Neuronal stem cell (in vitro differentiated cells): Measurements from ENCODE around the gene MINK1.

Source experiments
- DNase-seq: peaks from one replicate; pipeline ENCODE4 v3.0.0-alpha.2; 2013; ENCODE audit warnings: low spot score
- H2AFZ ChIP-seq: one replicate; pipeline ENCODE4 v1.6.1; 2013; ENCODE audit warnings: mild to moderate bottlenecking, low read length, inconsistent platforms
- H2AK5ac ChIP-seq: 2 replicates; pipeline ENCODE4 v1.6.1; 2013; ENCODE audit warnings: low read depth, mild to moderate bottlenecking, inconsistent platforms, low read length, moderate library complexity, mixed read lengths
- H2BK120ac ChIP-seq: 2 replicates; pipeline ENCODE4 v1.6.1; 2013; ENCODE audit warnings: low read depth, mild to moderate bottlenecking, inconsistent platforms, low read length, moderate library complexity, mixed read lengths
- H2BK12ac ChIP-seq: one replicate; pipeline ENCODE4 v1.6.1; 2013; ENCODE audit warnings: low read length, inconsistent platforms
- H2BK15ac ChIP-seq: 2 replicates; pipeline ENCODE4 v1.6.1; 2013; ENCODE audit warnings: mild to moderate bottlenecking, low read length, inconsistent platforms, mixed read lengths
- H2BK5ac ChIP-seq: one replicate; pipeline ENCODE4 v1.6.1; 2013; ENCODE audit warnings: inconsistent platforms, mild to moderate bottlenecking, low read length, moderate library complexity
- H3K14ac ChIP-seq: one replicate; pipeline ENCODE4 v1.6.1; 2013; ENCODE audit warnings: low read length, inconsistent platforms
- H3K18ac ChIP-seq: 2 replicates; pipeline ENCODE4 v1.6.1; 2013; ENCODE audit warnings: low read length, inconsistent platforms
- H3K23ac ChIP-seq: 2 replicates; pipeline ENCODE4 v1.6.1; 2013; ENCODE audit warnings: low read depth, mild to moderate bottlenecking, mixed read lengths, low read length, inconsistent platforms; ENCODE audit not compliant: poor library complexity
- H3K27ac ChIP-seq: replicated peaks from 3 replicates; pipeline ENCODE4 v1.5.1; 2013; ENCODE audit warnings: low read length, inconsistent platforms
- H3K27me3 ChIP-seq, 3 experiments: 2 replicates each; pipeline ENCODE4 v1.6.1; 2013; ENCODE audit warnings: low read length in 3 of 3, mild to moderate bottlenecking in 2 of 3, inconsistent platforms in 1 of 3, low read depth in 1 of 3, mixed read lengths in 1 of 3, moderate library complexity in 1 of 3; ENCODE audit not compliant: control insufficient read depth in 3 of 3, insufficient read depth in 3 of 3
- H3K36me3 ChIP-seq, 2 donors: replicated peaks in 1 of 2; 2 replicates each; pipeline ENCODE4 v1.6.1; 2013; ENCODE audit warnings: low read length in 2 of 2; ENCODE audit not compliant: control insufficient read depth in 2 of 2, insufficient read depth in 2 of 2
- H3K4ac ChIP-seq: 2 replicates; pipeline ENCODE4 v1.6.1; 2013; ENCODE audit warnings: inconsistent platforms, mild to moderate bottlenecking, low read length, moderate library complexity
- H3K4me1 ChIP-seq, 2 donors: 1 replicate in 1 of 2; 2 replicates in 1 of 2; pipeline ENCODE4 v1.6.1; 2013; ENCODE audit warnings: low read length in 2 of 2, low read depth in 1 of 2; ENCODE audit not compliant: control insufficient read depth in 2 of 2, insufficient read depth in 1 of 2
- H3K4me2 ChIP-seq: one replicate; pipeline ENCODE4 v1.6.1; 2013; ENCODE audit warnings: mild to moderate bottlenecking, low read length, inconsistent platforms; ENCODE audit not compliant: insufficient read depth, poor library complexity, severe bottlenecking
- H3K4me3 ChIP-seq, 2 donors: 2 replicates each; pipeline ENCODE4 v1.5.1; 2013; ENCODE audit warnings: low read length in 2 of 2, mild to moderate bottlenecking in 2 of 2, inconsistent platforms in 1 of 2, moderate library complexity in 1 of 2
- H3K79me1 ChIP-seq: one replicate; pipeline ENCODE4 v1.6.1; 2013; ENCODE audit warnings: low read depth, mild to moderate bottlenecking, inconsistent platforms, low read length, moderate library complexity
- H3K9ac ChIP-seq: one replicate; pipeline ENCODE4 v1.6.1; 2013; ENCODE audit warnings: mild to moderate bottlenecking, low read depth, low read length, inconsistent platforms; ENCODE audit not compliant: poor library complexity
- H3K9me3 ChIP-seq, 2 donors: replicated peaks in 1 of 2; 2 replicates each; pipeline versions ENCODE3 to v1.6.1; 2013; ENCODE audit warnings: low read length in 2 of 2, mild to moderate bottlenecking in 2 of 2, inconsistent platforms in 1 of 2, low read depth in 1 of 2, mixed read lengths in 1 of 2, moderate library complexity in 1 of 2; ENCODE audit not compliant: control insufficient read depth in 2 of 2, insufficient read depth in 1 of 2
- H4K8ac ChIP-seq: one replicate; pipeline ENCODE4 v1.6.1; 2013; ENCODE audit warnings: low read depth, mild to moderate bottlenecking, inconsistent platforms, low read length, moderate library complexity
- H4K91ac ChIP-seq: one replicate; pipeline ENCODE4 v1.6.1; 2013; ENCODE audit warnings: low read length, low read depth, mild to moderate bottlenecking, inconsistent platforms; ENCODE audit not compliant: poor library complexity
- WGBS, 2 donors: extraction: QIAGEN DNeasy Blood & Tissue Kit; methylation state at CpG; one replicate each; pipeline ENCODE4 v1.1.7; 2013; ENCODE audit warnings: missing lambda C conversion rate in 2 of 2, mixed read lengths in 1 of 2; ENCODE audit not compliant: insufficient read length in 2 of 2, insufficient replicate concordance in 1 of 2; ENCODE audit errors: extremely low coverage in 2 of 2; 5-methylcytosine and 5-hydroxymethylcytosine counted together

The MINK1 gene

GRCh38 chr17:4800462-4801196, 32.5 kb upstream of the MINK1 start:
- DNase-seq: no peak
- no peak overlapping the region for H3K9ac ChIP-seq
- H3K27ac ChIP-seq: no peak overlapping the region
- no peak overlapping the region for H3K4ac ChIP-seq
- no peak overlapping the region for H3K18ac ChIP-seq
- peaks cover 18 to 26% of the 10 kb centered on the region in 2 donors for H3K36me3 ChIP-seq
- no peak overlapping the region for H4K8ac ChIP-seq
- H4K91ac ChIP-seq: no peak overlapping the region
- H3K4me1 ChIP-seq: peaks cover 4 to 6% of the 10 kb centered on the region in 2 donors
- no peak overlapping the region for H2AK5ac ChIP-seq
- H2BK120ac ChIP-seq: no peak overlapping the region
- no peak overlapping the region for H3K14ac ChIP-seq
- H2BK5ac ChIP-seq: no peak overlapping the region
- H3K4me2 ChIP-seq: no peak overlapping the region
- H2BK12ac ChIP-seq: no peak overlapping the region
- WGBS, 2 donors: no CpG with 5 or more reads among the region's 10 CpGs
- H3K9me3 ChIP-seq: no peaks in the 10 kb centered on the region
- H3K79me1 ChIP-seq: peaks cover 13% of the 10 kb centered on the region
- peak overlapping the region in 1 of 2 donors; percentile 9 for H3K4me3 ChIP-seq
- no peaks in the 10 kb centered on the region for H3K27me3 ChIP-seq
- no peak overlapping the region for H3K23ac ChIP-seq
- no peak overlapping the region for H2AFZ ChIP-seq
- no peak overlapping the region for H2BK15ac ChIP-seq

- Histone ChIP-seq H3K9ac (no peak within 1 kb of the TSS), H4K8ac (no peak within 1 kb of the TSS), H2AFZ (no peak within 1 kb of the TSS), H3K14ac (no peak within 1 kb of the TSS), H3K4me2 (no peak within 1 kb of the TSS), H2BK12ac (no peak within 1 kb of the TSS), H3K4ac (no peak within 1 kb of the TSS), H3K4me1 (peaks cover under 1 to 1% of the 10 kb centered on the region in 2 donors), H3K4me3 (peak within 1 kb of the TSS in 1 of 2 donors; percentile 9), H2BK15ac (no peak within 1 kb of the TSS), H3K79me1 (peaks cover 6% of the 10 kb centered on the region), H3K18ac (no peak within 1 kb of the TSS), H3K27ac (no peak within 1 kb of the TSS), H3K9me3 (no peaks in the 10 kb centered on the region), H3K27me3 (no peaks in the 10 kb centered on the region), H2BK5ac (no peak within 1 kb of the TSS), H2BK120ac (no peak within 1 kb of the TSS), H2AK5ac (no peak within 1 kb of the TSS), H3K36me3 (peaks cover 16 to 24% of the 10 kb centered on the region in 2 donors), H3K23ac (no peak within 1 kb of the TSS), H4K91ac (no peak within 1 kb of the TSS)
- WGBS, 2 donors: no CpG with 5 or more reads among the region's 9 CpGs
- DNase-seq: no peak
Observed at GRCh38 chr17:4802228-4802627, 30.9 kb upstream of the MINK1 start, which contains the start of gene C17orf114. Gene C17orf114, minus strand, starts transcription at chr17:4802328.

GRCh38 chr17:4806456-4806776, 26.7 kb upstream of the MINK1 start:
- Histone ChIP-seq H3K18ac (peak overlapping the region; percentile 94), H2BK15ac (no peak overlapping the region), H3K79me1 (peaks cover 8% of the 10 kb centered on the region), H2BK120ac (no peak overlapping the region), H3K4ac (no peak overlapping the region), H2BK5ac (no peak overlapping the region), H4K8ac (no peak overlapping the region), H3K14ac (no peak overlapping the region), H3K4me3 (peak overlapping the region; percentile 72 to 89), H2BK12ac (no peak overlapping the region), H3K9me3 (no peaks in the 10 kb centered on the region), H3K23ac (no peak overlapping the region), H4K91ac (no peak overlapping the region), H2AK5ac (no peak overlapping the region), H2AFZ (peak overlapping the region; percentile 98), H3K9ac (no peak overlapping the region), H3K4me2 (peak overlapping the region; percentile 78), H3K27me3 (no peaks in the 10 kb centered on the region), H3K36me3 (peaks cover 11 to 28% of the 10 kb centered on the region in 2 donors), H3K27ac (no peak overlapping the region), H3K4me1 (peaks cover 3 to 4% of the 10 kb centered on the region in 2 donors)
- WGBS, 2 donors: no CpG with 5 or more reads among the region's 16 CpGs
- no peak for DNase-seq

GRCh38 chr17:4806777-4807604, 26.1 kb upstream of the MINK1 start, which contains the start of gene PLD2:
Gene PLD2, plus strand, starts transcription at chr17:4807152. Its CDS starts 621 bp downstream, at chr17:4807773.
- Histone ChIP-seq H3K4me2 (peak within 1 kb of the TSS; percentile 78), H3K27ac (no peak within 1 kb of the TSS), H3K36me3 (peaks cover 14 to 31% of the 10 kb centered on the region in 2 donors), H2BK5ac (peak within 1 kb of the TSS; percentile 44), H4K8ac (no peak within 1 kb of the TSS), H2BK15ac (peak within 1 kb of the TSS; percentile 26), H2BK12ac (peak within 1 kb of the TSS; percentile 41), H2BK120ac (peak within 1 kb of the TSS; percentile 1), H3K14ac (peak within 1 kb of the TSS; percentile 97), H3K9ac (peak within 1 kb of the TSS; percentile 79), H3K9me3 (no peaks in the 10 kb centered on the region), H3K4ac (peak within 1 kb of the TSS; percentile 95), H3K23ac (peak within 1 kb of the TSS; percentile 65), H4K91ac (no peak within 1 kb of the TSS), H3K79me1 (peaks cover 8% of the 10 kb centered on the region), H2AK5ac (peak within 1 kb of the TSS; percentile 11), H2AFZ (peak within 1 kb of the TSS; percentile 98), H3K4me1 (peaks cover 3 to 4% of the 10 kb centered on the region in 2 donors), H3K27me3 (no peaks in the 10 kb centered on the region), H3K18ac (peak within 1 kb of the TSS; percentile 94), H3K4me3 (peak within 1 kb of the TSS; percentile 72 to 89)
- peak; percentile 87 for DNase-seq
- no CpG with 5 or more reads among the region's 106 CpGs for WGBS, 2 donors
